ENCODE measurements around the gene INPP5D. TPM values are rescaled to one million over a fixed set of nuclear protein-coding genes. Genes with fewer than 3 reads are reported as not detected.

Gene INPP5D
- polyA plus RNA-seq, 1 donor (not counting 4 experiments of a cell fraction or from before 2014, with no cell fraction given) = 7.5 TPM

DNA sequence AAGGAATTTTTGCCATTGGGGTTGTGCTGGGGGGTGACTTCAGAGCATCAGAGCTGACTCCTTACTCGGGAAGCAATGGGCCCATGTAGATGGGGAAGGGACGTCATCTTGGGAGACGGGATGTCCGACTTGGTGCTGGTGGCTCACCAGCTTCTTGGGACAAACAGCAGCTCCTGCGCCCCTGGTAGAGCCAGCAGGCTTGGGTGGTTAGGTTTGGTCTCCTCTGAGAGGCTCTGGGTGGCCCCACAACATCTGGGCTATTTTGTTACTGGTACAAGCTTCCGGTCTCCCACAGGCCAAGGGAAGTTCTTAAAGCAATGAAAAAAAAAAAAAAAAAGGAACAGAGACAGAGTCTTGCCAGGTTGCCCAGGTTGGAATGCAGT lies 48.9 kb upstream of the INPP5D start:
- Histone ChIP-seq H3K36me3 (ENCODE audit: control insufficient read depth in 2 of 2, extremely low read depth in 1 of 2, insufficient read depth in 2 of 2, low read length in 2 of 2) (no peaks in the 10 kb centered on the region), H3K9ac (ENCODE audit: control insufficient read depth, extremely low read depth, insufficient read depth, low read length) (no peak overlapping the region), H3K27me3 (ENCODE audit: control insufficient read depth, extremely low read depth, insufficient read depth, low read length) (peaks cover 13% of the 10 kb centered on the region), H3K79me2 (ENCODE audit: control insufficient read depth, insufficient read depth, low read length) (no peaks in the 10 kb centered on the region), H3K9me3 (ENCODE audit: control insufficient read depth, low read depth, low read length) (no peaks in the 10 kb centered on the region), H4K20me1 (ENCODE audit: control insufficient read depth, extremely low read depth, insufficient read depth, low read length) (no peaks in the 10 kb centered on the region), H3K27ac (ENCODE audit: control insufficient read depth, insufficient read depth, low read length) (no peak overlapping the region), H3K4me3 (ENCODE audit: control insufficient read depth in 2 of 3, extremely low read depth in 1 of 3, insufficient read depth in 2 of 3, low read depth in 1 of 3, low read length in 3 of 3) (no peak overlapping the region), H3K4me1 (ENCODE audit: control insufficient read depth, extremely low read depth, insufficient read depth, low read length) (no peaks in the 10 kb centered on the region), H2AFZ (ENCODE audit: control insufficient read depth, low read length) (no peak overlapping the region), H3K9me1 (ENCODE audit: control insufficient read depth, extremely low read depth, insufficient read depth, low read length) (no peaks in the 10 kb centered on the region), H3K4me2 (ENCODE audit: control insufficient read depth, extremely low read depth, insufficient read depth, low read depth, low read length) (no peak overlapping the region)
- DNase-seq (ENCODE audit: low read depth, low spot score) = no peak
- dilution Hi-C loops (cut with MboI; ENCODE audit: extremely low pct_ligation_motif_present, low sequenced_read_pairs) = no loop called here
- no peak for FAIRE-seq
- TF ChIP-seq, protein P1, sequence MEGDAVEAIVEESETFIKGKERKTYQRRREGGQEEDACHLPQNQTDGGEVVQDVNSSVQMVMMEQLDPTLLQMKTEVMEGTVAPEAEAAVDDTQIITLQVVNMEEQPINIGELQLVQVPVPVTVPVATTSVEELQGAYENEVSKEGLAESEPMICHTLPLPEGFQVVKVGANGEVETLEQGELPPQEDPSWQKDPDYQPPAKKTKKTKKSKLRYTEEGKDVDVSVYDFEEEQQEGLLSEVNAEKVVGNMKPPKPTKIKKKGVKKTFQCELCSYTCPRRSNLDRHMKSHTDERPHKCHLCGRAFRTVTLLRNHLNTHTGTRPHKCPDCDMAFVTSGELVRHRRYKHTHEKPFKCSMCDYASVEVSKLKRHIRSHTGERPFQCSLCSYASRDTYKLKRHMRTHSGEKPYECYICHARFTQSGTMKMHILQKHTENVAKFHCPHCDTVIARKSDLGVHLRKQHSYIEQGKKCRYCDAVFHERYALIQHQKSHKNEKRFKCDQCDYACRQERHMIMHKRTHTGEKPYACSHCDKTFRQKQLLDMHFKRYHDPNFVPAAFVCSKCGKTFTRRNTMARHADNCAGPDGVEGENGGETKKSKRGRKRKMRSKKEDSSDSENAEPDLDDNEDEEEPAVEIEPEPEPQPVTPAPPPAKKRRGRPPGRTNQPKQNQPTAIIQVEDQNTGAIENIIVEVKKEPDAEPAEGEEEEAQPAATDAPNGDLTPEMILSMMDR (optimal IDR thresholded peaks at IDR 0.05 in 1 of 3, IDR thresholded peaks at IDR 0.05 in 1 of 3, conservative IDR thresholded peaks at IDR 0.05 in 1 of 3; ENCODE audit: extremely low read depth in 1 of 3, insufficient read depth in 2 of 3, low read length in 3 of 3) = no peak
- TF ChIP-seq EZH2 (IDR thresholded peaks at IDR 0.05; ENCODE audit: low read length) = no peak

DNA sequence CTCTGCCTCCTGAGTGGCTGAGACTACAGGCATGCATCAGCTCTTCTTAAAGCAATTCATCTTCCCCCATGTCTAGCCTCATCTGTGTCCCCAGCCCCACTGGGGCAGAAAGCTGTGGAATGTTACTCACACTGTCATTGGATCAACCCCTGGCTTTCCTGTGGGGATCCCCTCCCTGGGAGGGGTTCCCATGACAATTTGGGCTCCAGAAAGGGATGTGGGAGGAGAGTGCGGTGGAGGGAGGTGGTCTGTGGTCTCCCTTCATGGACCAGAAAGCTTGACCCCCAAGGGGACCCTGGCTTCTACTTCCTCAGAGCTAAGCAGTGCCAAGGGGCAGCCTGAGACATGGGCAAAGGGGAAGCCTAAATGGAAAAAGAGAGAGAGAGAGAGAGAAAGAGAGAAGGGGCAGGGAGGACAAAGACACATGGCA lies 48.4 kb upstream of the INPP5D start:
- no peak for DNase-seq (ENCODE audit: low read depth, low spot score)
- Histone ChIP-seq H3K27me3 (ENCODE audit: control insufficient read depth, extremely low read depth, insufficient read depth, low read length) (peaks cover 13% of the 10 kb centered on the region), H3K4me1 (ENCODE audit: control insufficient read depth, extremely low read depth, insufficient read depth, low read length) (no peaks in the 10 kb centered on the region), H3K27ac (ENCODE audit: control insufficient read depth, insufficient read depth, low read length) (no peak overlapping the region), H2AFZ (ENCODE audit: control insufficient read depth, low read length) (no peak overlapping the region), H3K9me1 (ENCODE audit: control insufficient read depth, extremely low read depth, insufficient read depth, low read length) (no peaks in the 10 kb centered on the region), H3K79me2 (ENCODE audit: control insufficient read depth, insufficient read depth, low read length) (no peaks in the 10 kb centered on the region), H3K4me3 (ENCODE audit: control insufficient read depth in 2 of 3, extremely low read depth in 1 of 3, insufficient read depth in 2 of 3, low read depth in 1 of 3, low read length in 3 of 3) (no peak overlapping the region), H4K20me1 (ENCODE audit: control insufficient read depth, extremely low read depth, insufficient read depth, low read length) (no peaks in the 10 kb centered on the region), H3K4me2 (ENCODE audit: control insufficient read depth, extremely low read depth, insufficient read depth, low read depth, low read length) (no peak overlapping the region), H3K36me3 (ENCODE audit: control insufficient read depth in 2 of 2, extremely low read depth in 1 of 2, insufficient read depth in 2 of 2, low read length in 2 of 2) (no peaks in the 10 kb centered on the region), H3K9ac (ENCODE audit: control insufficient read depth, extremely low read depth, insufficient read depth, low read length) (no peak overlapping the region), H3K9me3 (ENCODE audit: control insufficient read depth, low read depth, low read length) (no peaks in the 10 kb centered on the region)
- FAIRE-seq = no peak
- TF ChIP-seq, protein P1 (optimal IDR thresholded peaks at IDR 0.05 in 1 of 3, IDR thresholded peaks at IDR 0.05 in 1 of 3, conservative IDR thresholded peaks at IDR 0.05 in 1 of 3; ENCODE audit: extremely low read depth in 1 of 3, insufficient read depth in 2 of 3, low read length in 3 of 3) = no peak
- no peak for TF ChIP-seq EZH2 (IDR thresholded peaks at IDR 0.05; ENCODE audit: low read length)
- dilution Hi-C loops (cut with MboI; ENCODE audit: extremely low pct_ligation_motif_present, low sequenced_read_pairs) = no loop called here
